ENCODE measurements around the gene EEF2K.

EEF2K gene

DNA sequence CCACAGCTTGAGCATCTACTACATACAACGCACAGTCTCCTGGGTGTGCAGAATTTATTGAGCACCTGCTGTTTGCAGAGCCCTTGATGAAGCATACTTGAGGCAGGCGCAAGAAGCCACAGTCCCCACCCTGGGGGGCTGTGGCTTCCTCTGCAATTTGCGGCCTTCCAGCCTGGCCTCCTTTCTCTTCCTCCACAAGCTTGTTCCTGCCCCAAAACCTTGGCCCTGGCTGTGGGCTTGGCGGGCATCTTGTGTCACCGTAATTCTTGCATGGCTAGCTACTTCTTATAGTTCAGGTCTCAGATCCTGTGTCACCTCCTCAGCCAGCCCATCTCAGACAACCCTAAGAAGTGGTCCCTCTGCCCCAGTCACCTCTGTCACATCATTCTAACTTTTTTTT, 47.2 kb downstream of the EEF2K start:
- no peak for DNase-seq

DNA sequence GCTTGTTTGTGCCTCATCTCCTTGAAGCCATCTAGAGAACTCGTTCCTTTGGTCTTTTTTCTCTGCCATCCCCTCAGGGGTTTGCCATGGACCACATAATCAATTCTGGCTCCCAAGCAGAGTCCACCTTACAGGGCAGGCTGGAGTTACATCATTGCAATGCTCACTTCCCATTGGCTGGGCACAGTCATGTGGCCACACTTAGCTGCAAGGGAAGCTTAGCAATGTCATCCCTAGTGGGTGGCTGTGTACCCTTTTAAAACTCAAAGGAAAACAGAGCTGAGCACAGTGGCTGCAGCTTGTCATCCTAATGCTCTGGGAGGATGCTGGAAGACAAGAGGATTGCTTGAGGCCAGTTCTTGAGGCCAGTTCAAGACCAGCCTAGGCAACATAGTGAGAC, 49.3 kb downstream of the EEF2K start:
- DNase-seq: no peak

DNA sequence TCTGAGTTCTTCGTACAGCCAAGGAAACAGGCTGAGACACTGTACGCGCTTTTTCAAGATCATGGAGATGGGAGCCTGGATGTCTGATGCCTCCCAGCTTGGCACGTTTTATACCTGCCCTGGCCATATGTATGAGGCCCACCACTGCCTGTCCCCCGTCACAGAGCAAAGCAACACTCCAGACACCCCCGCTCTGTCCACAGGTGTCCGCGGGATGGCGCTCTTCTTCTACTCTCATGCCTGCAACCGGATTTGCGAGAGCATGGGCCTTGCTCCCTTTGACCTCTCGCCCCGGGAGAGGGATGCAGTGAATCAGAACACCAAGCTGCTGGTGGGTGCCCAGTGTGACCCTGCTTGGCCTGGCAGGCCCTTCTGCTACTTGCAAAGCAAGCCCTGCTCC, 51.4 kb downstream of the EEF2K start:
- no peak for DNase-seq

DNA sequence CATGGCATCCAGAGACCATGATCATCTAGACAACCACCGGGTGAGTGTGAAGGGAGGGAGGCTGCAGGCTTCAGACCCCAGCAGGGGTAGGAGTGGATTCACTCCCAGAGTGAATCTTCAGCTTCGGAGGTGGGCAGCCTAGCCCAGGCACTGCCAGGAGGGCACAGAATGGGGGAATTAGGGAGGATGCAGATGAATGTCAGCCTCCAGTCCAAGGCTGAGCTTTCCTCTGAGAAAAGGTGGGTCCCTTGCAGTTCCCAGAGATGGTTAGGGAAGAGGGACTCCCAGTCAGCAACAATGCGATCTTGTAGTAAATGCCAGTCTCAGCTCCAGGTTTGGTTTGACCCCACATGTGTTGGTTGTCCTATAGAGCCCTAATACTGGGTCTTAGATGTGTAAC, 54.4 kb downstream of the EEF2K start:
- DNase-seq: no peak

DNA sequence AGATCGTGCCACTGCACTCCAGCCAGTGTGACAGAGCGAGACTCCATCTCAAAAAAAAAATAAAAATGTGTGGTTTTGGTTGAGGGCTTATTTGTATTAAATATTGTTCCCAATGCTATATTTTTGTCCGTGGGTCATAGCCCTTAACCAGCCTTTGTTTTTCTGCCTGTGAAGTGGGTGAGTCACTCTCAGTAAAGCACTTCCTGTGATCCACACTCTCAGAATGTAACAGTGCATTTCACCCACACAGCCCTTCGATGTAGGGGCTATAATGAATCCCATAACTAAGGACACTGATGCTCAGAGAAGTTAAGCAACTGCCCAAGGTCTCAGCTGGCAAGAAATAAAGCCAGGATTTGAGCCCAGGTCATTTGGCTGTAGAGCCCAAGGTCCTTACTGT, 56.4 kb downstream of the EEF2K start:
- DNase-seq: no peak

DNA sequence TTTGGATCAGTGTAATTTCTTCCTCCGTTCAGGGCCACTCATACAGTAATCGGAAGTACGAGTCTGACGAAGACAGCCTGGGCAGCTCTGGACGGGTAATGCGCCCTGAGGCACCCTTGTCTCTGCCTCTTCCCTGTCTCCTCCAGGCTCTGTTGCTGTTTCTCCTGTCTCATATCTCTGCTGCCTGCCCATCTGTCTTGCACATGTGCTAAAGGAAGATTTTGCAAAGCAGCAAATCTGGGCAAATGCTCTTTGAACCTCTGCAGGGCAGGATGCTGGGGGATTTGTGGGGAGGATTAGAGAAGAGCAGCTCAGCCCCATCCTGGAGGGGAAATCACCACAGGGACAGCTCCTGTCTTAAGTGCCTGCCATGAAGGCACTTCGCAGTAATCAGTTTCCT, 58.7 kb downstream of the EEF2K start:
- no peak for DNase-seq

DNA sequence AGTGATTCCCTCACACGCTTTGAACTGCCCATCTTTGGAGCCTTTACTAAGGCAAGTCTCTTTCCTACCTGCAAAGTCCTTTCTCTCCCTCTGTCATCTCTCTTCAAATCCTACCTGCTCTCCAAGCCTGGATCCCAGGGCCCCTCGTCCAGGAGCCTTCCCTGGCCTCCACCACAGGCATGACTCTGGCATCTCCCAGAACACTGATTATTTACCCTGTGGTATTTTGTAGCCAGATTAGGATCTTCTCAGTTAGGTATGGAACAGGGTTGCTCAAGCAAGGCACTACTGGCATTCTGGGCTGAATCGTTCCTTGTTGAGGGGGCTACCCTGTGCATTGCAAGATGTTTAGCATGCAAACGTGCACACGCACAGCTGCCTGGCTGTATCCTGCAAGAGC, 59.3 kb downstream of the EEF2K start:
- no peak for DNase-seq

DNA sequence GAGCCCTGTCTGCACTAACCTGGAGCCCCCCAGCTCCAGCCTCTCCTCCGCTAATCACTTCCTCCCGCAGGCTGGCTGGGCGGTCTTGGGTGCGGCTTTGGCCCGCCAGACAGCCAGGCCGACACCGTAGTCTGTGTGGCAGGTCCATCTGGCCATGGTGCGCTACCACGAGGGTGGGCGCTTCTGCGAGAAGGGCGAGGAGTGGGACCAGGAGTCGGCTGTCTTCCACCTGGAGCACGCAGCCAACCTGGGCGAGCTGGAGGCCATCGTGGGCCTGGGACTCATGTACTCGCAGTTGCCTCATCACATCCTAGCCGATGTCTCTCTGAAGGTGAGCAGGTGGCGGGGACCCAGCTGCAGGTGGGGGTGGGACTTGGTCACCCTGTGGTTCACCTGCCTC, 60.5 kb downstream of the EEF2K start:
- DNase-seq: no peak

DNA sequence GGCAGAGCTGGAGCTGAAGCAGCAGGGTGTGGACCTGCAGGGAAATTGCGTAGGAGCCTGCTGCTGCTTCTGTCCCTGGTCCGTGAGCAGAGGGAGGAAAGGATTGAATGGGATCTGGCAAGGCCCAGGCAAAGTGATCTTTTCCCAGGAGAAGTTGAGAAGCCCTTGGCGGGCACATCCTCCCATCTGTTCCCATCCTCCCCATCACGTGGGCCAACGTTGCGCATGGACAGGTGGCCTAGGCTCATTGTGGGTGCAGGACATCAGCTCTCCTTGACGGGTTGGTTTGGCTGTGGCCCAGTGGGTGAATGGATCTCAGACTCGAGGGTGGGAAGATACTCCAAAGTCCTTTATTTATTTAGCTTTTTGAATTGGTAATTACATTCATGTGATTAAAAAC, 61.7 kb downstream of the EEF2K start:
- no peak for DNase-seq

DNA sequence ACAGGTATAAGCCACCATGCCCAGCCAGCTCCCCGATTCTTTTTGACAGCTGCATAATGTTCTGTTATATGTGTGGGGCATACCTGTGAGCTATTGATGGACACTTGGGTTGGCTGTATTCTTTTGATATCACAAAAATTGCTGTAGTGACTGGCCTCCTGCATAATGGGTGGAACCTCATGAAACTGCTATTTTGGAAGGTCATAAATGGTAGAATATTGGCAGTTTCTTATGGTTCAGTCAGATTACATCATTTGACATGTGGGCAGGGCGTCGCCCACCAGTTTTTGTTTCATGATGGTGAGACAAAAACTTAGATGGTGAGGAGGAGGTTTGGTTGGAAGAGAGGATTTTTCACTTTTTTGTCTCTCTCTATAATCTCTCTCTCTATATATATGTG, 64.4 kb downstream of the EEF2K start:
- no peak for DNase-seq

DNA sequence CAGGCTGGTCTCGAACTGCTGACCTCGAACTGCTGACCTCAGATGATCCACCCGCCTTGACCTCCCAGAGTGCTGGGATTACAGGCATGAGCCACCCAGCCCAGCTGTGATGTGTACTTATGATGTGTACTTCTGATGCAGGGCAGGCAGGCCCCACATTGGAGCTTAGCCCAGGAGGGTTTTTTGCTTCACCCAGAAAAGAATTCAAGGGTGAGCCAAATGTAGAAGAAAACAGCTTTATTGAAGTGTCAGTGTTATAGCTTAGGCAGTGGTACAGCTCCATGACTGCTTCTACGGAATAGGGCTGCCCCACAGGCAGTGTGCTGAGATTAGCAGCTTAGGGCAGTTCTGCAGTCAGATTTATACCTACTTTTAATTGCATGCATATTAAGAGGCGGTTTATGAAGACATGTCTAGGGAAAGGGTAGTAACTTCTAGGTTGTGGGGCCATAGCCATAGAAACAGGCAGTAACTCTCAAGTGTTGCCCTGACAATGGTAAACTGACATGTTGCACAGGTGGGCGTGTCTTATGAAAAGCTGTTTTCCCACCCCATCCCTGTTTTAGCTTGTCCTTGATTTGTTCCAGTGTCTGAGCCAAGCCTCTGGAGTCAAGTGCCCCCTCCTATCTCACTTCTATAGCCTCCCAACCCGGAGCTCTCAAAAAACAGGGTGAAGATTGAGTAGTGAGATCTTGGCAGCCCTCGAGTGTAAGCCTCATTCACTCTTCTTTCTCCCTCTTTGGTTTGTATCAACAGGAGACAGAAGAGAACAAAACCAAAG, 67.0 kb downstream of the EEF2K start:
- DNase-seq: no peak

DNA sequence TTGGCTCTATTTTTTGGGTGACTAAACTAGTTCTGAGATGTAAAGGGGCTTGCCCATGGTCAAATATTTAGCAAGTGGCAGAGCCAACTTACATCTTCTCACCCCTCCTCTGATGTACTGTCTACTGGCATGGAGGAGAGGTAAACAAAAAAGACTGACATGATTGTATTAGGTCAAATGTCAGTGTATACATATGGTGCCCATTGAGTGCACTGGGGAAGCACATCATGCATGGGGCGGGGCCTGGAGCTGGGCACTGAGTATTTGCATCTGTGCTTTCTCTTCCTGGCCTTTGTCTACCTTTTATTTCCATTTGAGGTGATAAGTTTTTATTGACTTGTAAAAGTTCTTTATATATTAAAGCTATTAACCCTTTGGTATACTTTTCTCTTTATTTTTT, 68.8 kb downstream of the EEF2K start:
- no peak for DNase-seq

DNA sequence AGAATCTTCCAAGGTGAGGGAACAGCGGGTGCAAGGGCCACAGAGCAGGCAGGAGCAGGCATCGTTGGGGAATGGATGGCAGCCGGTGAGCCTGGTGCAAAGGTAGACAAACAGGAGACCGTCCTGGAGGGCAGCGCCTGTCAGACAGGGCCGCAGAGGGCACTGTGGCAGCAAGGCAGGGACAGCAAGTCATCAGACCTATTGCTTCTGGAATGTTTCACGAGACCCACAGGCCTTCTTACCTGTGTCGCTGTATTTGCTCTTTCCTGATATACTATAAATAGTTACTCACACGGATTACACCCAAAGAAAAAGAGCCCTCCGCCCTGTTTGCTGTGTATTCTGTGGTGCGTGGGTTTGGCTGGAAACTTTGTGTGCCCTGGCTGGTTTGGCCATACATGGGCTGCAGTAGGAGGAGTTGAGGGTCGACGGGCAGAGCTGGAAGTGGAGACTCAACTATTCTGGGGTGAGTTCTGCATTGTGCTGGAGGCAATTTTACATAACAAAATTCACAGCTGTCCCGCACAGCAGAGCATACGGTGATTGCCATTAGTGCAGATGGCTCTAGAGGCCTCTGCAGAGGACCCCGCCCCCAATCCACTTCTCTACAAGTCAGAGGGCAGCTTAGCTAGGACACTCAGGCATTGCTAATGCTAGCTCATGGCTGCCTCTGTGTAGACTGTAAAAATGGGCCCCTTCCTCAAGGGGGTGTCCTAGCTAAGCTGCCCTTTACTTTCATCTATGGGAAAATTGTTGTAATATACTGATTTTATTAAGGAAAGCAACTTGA, 72.6 kb downstream of the EEF2K start:
- DNase-seq: no peak

DNA sequence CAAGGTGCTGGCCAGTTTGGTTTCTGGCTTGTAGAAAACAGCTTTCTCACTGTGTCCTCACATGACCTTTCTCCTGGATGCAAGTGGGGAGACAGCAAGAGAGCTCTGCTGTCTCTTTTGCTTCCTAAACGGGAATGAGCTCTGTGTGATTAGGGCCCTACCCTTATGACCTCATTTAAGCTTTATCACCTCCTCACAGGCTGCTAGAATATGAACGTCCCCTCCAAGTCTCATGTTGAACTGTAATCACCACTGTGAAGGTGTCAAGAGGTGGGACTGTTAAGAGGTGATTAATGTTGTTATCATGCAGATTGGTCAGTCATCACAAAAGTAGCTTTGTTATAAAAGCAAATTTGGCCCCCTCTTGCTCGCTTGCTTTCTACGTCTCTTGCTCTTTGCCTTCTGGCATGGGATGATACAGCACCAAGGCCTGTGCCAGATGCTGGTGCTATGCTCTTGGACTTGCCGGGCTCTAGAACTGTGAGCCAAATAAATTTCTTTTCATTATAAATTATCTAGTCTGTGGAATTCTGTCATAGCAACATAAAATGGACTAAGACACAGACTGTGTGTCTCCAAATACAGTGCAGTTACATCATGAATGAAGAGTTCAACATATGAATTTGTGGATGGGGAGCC, 76.3 kb downstream of the EEF2K start:
- no peak for DNase-seq

DNA sequence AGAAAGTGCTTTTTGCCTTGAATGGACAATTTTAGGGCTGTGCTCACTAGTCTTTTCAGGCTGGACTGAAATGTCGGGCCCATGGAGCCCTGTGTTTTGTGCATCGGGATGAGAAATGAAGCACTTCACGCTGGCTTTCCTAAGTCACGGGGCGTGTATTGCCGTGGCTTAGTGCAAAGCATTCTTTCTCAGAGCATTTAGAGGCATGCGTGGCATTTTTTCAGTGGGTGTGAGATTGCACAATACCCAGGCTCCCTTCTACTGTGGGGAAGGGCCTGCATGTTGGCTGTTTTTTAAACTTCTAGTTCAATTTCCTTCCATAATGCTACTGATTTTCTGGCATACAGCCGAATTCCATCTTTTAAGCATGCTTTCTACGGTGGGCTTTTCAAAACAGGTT, 78.6 kb downstream of the EEF2K start:
- DNase-seq: no peak

DNA sequence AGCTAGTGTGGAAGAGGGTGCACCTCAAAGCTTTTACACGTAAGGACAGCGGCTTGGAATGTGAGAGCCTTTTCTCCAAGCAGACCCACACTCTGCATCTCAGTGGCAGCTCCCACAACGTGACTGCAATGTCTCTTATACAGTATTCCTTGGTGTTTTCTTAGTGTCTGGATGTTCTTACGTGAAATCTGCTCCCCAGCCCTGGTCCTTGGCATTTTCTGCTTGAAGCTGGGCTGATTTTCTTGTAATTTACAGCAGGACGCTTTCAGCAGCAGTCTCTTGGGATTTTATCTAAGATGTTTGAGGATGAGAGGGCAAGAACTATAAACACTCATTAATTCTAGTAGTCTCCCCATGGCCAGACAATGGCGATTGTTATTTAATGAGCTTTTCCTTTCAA, 79.0 kb downstream of the EEF2K start:
- DNase-seq: no peak

DNA sequence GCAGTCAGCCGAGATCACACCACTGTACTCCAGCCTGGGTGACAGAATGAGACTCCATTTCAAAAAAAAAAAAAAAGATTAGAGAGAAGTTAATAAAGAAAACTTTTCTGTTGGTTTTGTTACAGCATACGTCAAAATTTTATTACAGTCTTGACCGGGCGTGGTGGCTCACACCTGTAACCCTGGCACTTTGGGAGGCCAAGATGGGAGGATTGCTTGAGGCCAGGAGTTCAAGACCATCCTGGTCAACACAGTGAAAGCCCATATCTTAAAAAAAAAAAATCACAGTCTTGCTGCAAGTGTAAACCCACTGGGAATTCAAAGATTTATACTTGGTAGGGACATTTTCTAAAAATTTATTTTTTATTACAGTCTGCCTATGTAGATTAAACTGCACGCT, 84.9 kb downstream of the EEF2K start:
- no peak for DNase-seq

DNA sequence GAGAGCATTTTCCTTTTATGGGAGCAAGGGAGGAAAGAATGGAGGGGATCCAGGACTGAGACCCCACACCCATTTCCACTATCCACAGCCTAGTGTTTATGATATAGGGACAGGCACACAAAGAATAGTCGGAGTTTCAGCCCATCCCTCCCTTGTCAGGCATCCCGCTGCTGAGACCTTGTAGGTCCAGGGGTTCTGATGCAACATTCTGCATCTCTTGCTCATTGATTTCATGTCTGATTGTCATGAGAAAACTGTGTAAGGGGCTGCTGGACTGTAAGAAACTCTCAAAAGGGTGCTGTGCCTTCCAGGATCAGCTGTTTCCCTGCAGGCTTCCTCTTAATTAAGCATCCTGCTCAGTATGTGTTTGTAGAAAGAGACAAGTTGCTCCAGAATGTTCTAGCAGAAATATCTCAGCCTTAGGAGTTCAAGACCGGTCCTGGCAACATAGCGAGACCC, 85.8 kb downstream of the EEF2K start:
- no peak for DNase-seq

DNA sequence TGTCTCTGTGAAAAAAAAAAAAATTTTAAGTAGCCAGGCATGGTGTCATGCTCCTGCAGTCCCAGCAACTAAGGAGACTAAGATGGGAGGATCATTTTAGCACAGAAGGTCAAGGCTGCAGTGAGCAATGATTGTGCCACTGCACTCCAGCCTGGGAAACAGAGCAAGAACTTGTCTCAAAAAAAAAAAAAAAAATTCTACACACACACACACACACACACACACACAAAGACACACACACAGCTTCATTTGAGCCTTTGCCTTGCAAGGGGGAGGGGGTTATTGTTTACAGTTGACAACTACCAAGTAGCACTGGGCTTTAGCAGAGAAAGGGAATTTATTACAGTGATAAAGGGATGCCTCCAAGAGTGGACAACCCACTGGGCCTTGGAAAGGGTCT, 86.2 kb downstream of the EEF2K start:
- no peak for DNase-seq

DNA sequence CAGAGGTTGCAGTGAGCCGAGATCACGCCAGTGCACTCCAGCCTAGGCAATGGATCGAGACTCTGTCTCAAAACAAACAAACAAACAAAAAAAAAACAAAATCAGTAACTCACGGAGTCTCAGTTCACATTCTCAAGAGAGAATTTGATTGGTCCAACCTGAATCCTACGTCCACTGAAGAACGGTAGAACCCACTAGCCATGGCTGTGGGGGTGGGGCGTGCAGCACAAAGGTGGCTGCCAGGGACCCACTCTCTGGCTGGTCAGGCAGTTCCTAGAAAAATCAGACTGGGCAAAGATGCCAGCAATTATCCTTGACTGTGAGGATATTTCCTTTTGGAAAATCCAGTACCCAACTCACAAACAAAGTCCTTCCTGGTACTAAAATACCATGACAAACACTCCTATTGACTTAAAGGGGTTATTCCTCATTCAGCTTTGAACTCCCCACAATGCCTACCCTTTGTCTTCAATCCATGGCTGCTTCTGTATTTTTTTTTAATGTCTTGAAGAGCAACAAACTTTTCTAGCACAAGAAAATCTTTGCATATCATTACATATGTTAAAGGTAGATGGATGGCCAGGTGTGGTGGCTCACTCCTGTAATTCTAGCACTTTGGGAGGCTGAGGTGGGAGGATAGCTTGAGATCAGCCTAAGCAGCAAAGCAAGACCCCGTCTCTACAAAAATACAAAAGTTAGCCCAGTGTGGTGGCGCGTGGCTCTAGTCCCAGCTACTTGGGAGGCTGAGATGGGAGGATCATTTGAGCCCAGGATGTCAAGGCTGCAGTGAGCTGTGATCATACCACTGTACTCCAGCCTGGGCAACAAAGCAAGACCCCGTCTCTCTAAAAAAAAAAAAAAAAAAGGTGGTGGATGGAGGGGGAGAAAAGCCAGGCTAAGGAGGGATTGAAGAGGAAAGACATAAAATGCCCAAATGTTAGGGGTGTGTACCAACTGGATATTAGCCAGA, 87.3 kb downstream of the EEF2K start:
- DNase-seq: no peak

DNA sequence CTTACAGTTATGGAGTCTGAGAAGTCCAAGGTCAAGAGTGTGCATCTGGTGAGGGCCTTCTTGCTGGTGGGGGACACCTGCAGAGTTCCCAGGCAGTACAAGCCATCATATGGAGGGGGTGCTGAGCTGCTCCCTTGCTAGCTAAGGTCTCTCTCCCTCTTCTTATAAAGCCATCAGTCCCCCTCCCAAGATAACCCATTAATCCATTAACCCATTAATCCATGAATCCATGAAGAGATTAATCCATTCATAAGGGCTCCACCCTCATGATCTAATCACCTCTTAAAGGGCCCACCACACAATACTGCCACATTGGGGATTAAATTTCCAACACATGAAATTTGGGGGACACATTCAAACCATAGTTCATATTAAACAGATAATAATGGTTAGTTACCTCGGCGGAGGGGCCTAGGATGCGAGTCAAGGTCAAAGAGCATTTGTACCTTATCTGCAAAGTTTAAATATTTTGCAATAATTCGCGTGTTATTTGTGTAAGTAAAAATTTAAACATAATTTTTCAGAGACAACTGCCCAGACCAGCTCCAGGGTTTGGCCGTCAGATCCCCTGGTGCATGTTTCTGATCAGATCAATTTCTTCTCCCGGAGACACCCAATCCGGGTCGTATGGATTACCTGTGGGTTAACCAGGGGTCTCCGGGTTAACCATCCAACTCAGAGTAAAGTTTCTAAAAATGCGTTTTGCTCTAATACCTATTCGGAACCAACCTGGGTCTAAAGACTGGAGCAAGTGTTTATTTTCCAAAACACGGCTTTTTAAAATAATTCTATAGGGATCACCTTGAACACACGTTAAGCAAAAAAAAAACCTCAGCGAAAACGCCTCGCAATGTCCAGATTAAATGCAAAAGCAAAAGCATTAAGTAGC, 90.4 kb downstream of the EEF2K start:
- peak; percentile 11 for DNase-seq

Data from NCI-H774 (cell line).